Epithelial cell of proximal tubule (primary cell): Measurements from ENCODE around the gene PPY. TPM values are rescaled to one million over a fixed set of nuclear protein-coding genes. Genes with fewer than 3 reads are reported as not detected.
"Not testable (repeated sequence)": the region's sequence is repeated elsewhere in the genome, so short reads cannot be mapped to it uniquely, and the experiment has no call there.

Experiments used
- DNase-seq: peaks from one replicate; pipeline ENCODE4 v3.0.0-alpha.2; 2011; ENCODE audit warnings: low read depth
- H3K4me3 ChIP-seq: 2 replicates; pipeline ENCODE4 v1.5.1; 2011; ENCODE audit warnings: low read depth, mild to moderate bottlenecking, low read length
- total RNA-seq: library from RNA; depleted of rRNA; stranded (reverse); fragments of >200 nt; gene quantifications from 2 replicates; pipeline ENCODE4 v1.2.3, GENCODE V29; 2015
- TF ChIP-seq, protein P1 (sequence below): conservative IDR thresholded peaks from 2 replicates; pipeline ENCODE4 v1.5.1; 2012; ENCODE audit warnings: low read depth, mild to moderate bottlenecking, low read length

PPY gene
- total RNA-seq, 1 donor from 2014 or later, result not detected

- H3K4me3 ChIP-seq, result no peak overlapping the region
- no peak for DNase-seq
- TF ChIP-seq, protein P1, sequence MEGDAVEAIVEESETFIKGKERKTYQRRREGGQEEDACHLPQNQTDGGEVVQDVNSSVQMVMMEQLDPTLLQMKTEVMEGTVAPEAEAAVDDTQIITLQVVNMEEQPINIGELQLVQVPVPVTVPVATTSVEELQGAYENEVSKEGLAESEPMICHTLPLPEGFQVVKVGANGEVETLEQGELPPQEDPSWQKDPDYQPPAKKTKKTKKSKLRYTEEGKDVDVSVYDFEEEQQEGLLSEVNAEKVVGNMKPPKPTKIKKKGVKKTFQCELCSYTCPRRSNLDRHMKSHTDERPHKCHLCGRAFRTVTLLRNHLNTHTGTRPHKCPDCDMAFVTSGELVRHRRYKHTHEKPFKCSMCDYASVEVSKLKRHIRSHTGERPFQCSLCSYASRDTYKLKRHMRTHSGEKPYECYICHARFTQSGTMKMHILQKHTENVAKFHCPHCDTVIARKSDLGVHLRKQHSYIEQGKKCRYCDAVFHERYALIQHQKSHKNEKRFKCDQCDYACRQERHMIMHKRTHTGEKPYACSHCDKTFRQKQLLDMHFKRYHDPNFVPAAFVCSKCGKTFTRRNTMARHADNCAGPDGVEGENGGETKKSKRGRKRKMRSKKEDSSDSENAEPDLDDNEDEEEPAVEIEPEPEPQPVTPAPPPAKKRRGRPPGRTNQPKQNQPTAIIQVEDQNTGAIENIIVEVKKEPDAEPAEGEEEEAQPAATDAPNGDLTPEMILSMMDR, result no peak
These were observed 40.3 kb downstream of the PPY start for GRCh38 chr17:43901861-43902589.

DNA sequence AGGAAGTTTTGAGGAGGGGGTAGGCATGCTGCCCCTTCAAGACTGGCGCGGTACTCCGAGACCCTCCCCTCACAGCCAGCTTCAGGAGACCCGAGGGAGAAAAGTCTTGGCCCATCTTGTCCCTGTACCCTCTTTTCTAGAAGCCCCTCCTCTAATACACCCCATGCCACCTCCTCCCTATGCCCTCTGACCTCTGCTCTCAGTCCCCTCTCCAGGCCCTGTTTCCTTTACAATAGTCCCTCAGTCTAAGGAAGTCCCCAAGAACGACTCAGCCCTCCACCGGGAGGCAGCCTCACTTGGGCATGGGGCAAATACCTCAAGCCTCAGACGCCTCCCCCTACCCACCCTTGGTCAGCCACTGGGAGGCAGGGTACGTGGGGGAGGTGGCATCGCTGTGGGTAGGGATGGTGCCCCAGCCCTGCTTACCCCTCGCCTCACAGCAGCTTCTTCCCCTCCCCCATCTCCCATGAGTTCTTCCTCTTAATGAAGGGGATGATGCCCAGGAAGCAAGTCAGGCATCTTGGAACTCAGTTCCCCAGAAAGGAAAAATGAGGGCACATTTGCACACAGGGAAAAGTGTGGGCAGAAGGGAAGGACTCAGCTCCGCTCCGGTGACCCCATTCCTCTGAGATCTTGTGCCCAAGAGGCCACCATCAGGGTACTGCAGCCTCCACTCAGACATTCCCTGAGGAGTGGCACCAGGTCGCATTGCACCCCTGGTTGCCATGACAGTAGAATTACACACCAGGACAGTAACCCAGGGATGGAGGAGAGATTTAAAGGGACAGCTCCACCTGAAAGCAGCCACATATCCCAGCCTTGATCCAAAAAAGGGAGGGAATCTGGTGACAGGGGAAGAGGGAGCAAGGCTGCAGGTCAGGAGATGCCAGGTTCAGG is 41.2 kb downstream of the PPY start:
- peak overlapping the region; percentile 57 for H3K4me3 ChIP-seq
- TF ChIP-seq, protein P1, result no peak
- no peak for DNase-seq

DNA sequence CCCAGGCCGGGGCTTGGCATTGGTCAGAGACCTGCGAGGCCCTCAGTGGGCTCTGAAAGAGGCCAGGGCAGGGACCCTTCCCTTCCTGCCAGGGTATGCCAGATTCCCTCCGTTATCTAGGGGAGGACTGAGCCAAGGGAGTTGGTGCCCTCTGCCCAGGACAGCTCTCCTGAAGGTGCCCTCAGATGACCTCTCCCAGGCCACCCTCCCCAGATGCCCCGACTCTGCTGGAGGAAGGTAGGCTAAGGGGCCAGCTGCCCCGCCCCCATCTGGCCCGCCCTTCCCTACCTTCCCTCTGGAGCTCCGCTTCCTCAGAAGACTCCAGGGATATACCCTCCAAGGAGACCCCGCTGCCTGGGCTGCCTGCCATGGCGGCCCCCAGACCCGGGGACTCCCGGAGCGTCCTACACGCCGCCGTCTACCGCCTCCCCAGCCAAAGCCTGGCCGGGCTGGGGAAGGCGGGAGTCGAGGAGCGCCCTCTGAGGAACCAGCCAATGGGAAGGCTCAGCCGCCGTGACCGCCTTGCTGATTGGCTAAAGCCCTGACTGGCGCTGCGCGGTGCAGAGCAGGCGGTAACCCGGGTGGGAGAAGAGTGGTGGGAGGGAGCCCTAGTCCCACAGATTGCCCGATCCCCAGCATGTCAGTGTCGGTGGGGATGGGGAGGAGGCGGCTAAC is 42.0 kb downstream of the PPY start:
- H3K4me3 ChIP-seq, result peak overlapping the region; percentile 57
- DNase-seq, result no peak
- TF ChIP-seq, protein P1, result no peak

- no peak for DNase-seq
- TF ChIP-seq, protein P1, result no peak
- H3K4me3 ChIP-seq, result no peak overlapping the region
These were observed 43.8 kb downstream of the PPY start for GRCh38 chr17:43898446-43898845.

- no peak overlapping the region for H3K4me3 ChIP-seq
- TF ChIP-seq, protein P1, result no peak
- DNase-seq, result no peak
These were observed 44.4 kb downstream of the PPY start for GRCh38 chr17:43897831-43898230.

- H3K4me3 ChIP-seq, DNase-seq: not testable (repeated sequence)
These were observed 47.8 kb downstream of the PPY start for GRCh38 chr17:43894494-43894893.

DNA sequence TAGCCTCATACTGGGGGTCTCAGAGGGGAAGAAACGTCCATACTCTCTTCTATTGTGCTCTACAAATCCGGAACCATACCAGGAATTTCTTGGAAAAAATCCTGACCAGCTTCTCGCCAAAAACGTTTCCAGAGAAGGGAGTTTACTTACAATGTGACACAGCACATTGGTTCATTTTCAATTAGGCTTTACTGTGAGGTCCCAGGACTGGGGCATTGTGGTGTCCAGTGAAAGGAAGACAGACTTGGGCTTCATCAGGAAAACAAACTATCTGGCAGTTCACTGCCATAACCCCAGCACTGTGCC is 49.7 kb downstream of the PPY start:
- H3K4me3 ChIP-seq, result no peak overlapping the region
- DNase-seq, result no peak
- TF ChIP-seq, protein P1, result no peak
